Stomach smooth muscle (tissue), 2 donors: Measurements from ENCODE around the gene ATRIP.

Experiments
- H3K27ac ChIP-seq: one replicate; pipeline ENCODE4 v1.7.0; 2013; ENCODE audit warnings: mild to moderate bottlenecking, low read length, inconsistent platforms
- H3K27me3 ChIP-seq, 2 donors: one replicate each; pipeline ENCODE4 v1.7.0; 2013; ENCODE audit warnings: low read length in 2 of 2; ENCODE audit not compliant: insufficient read depth in 2 of 2, control insufficient read depth in 1 of 2
- H3K36me3 ChIP-seq, 2 donors: one replicate each; pipeline ENCODE4 v1.7.0; 2013; ENCODE audit warnings: low read length in 2 of 2; ENCODE audit not compliant: control insufficient read depth in 2 of 2, insufficient read depth in 2 of 2
- H3K4me1 ChIP-seq: one replicate; pipeline ENCODE4 v1.7.0; 2013; ENCODE audit warnings: low read length; ENCODE audit not compliant: control insufficient read depth, insufficient read depth
- H3K4me3 ChIP-seq, 2 donors: one replicate each; pipeline ENCODE4 v1.7.0; 2013; ENCODE audit warnings: low read length in 2 of 2
- H3K9ac ChIP-seq, 2 donors: one replicate each; pipeline ENCODE4 v1.7.0; 2013; ENCODE audit warnings: low read length in 2 of 2, mild to moderate bottlenecking in 1 of 2
- H3K9me3 ChIP-seq, 2 donors: one replicate each; pipeline ENCODE4 v1.7.0; 2013; ENCODE audit warnings: low read length in 2 of 2; ENCODE audit not compliant: control insufficient read depth in 2 of 2
- donor health status: healthy.
- donor health status: Pancreatic carcinoma.

Gene ATRIP

DNA sequence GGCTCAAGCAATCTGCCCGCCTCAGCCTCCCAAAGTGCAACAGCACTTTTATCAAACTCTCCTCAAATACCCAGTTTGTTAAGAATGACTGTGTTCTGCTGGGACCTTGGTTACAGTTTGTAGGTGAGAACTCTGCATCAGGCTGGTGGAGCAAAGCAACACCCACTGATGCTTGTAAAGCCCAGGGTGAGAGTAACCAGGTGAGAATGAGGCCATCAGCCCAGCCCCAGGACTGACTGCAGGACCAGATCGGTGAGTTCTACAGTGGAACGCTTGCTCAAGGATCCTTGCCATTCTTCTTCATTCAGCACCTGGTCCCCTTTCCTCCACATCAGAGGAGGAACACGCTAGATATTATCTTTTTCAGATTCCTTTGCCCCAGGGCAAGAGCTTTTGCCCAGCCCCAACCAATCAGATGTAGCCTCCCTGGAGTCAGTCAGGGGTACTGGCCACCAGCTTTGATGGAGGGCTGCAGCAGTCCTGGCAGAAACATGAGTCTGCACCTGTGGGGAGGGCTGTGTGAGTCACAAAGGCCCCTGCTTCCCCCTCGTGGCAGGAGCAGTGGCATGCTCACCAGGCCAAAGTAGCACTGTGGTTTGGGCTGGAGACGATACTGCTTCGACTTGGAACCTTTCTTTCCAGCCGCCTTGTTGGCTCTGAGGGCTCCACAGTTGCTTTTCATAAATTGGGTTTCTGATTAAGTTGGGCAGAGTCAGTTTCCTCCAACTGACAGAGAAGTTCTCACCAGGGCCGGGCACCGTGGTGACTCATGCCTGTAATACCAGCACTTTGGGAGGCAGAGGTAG is 60.9 kb downstream of the ATRIP start:
- no peak overlapping the region for H3K4me3 ChIP-seq
- peaks cover 15% of the 10 kb centered on the region for H3K4me1 ChIP-seq
- no peak overlapping the region for H3K27ac ChIP-seq
- no peaks in the 10 kb centered on the region for H3K9me3 ChIP-seq
- no peaks in the 10 kb centered on the region for H3K27me3 ChIP-seq
- no peak overlapping the region for H3K9ac ChIP-seq
- H3K36me3 ChIP-seq = no peaks in the 10 kb centered on the region

DNA sequence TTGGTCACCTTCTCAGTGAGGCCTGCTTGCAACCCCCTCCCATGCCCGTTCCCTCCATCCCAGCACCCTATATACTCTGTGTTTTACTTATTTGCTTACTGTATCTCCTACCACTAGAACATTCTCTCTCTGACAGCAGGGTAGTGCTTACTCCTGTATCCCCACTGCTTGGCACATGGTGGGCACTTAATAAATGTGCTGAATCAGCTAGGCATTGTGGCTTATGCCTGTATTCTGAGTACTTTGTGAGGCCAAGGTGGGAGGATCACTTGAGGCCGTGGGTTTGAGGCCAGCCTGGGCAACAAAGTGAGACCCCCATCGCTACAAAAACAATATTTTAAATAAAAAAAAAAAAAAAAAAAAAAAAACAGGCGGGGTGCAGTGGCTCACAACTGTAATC is 65.0 kb downstream of the ATRIP start:
- H3K27ac ChIP-seq = no peak overlapping the region
- no peaks in the 10 kb centered on the region for H3K9me3 ChIP-seq
- H3K4me3 ChIP-seq = no peak overlapping the region
- no peaks in the 10 kb centered on the region for H3K27me3 ChIP-seq
- no peaks in the 10 kb centered on the region for H3K4me1 ChIP-seq
- H3K9ac ChIP-seq = no peak overlapping the region
- no peaks in the 10 kb centered on the region for H3K36me3 ChIP-seq

DNA sequence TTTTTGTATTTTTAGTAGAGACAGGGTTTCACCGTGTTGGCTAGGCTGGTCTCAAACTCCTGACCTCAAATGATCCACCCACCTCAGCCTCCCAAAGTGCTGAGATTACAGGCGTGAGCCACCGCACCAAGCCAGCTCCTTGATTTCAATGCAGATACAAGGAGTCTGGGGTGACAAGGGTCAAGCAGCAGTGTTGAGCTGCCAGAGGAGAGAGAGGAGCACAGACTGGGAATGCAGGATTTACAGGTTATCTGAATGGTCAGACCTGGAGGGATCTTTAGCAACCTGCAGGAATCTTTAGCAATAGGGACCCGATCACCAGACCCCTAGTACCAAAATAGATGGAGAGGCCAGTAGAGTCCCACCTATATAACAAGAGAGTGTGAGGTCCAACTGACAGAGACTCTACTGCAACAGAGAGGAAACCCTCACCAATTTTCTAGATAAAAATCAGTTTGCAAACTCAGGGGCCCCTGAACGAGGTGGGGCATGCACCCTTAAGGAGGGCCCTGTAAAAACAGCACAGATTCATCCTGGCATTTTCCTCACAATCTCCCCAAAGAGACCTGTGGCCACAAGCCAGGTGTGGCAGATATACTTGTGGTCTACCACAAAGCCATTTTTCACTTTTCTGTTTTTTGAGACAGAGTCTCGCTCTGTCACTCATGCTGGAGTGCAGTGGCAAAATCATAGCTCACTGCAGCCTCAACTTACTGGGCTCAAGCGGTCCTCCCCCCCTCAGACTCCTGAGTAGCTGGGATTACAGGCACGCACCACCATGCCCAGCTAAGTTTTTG is 68.1 kb downstream of the ATRIP start:
- H3K9me3 ChIP-seq = no peaks in the 10 kb centered on the region
- no peak overlapping the region for H3K9ac ChIP-seq
- no peaks in the 10 kb centered on the region for H3K4me1 ChIP-seq
- H3K4me3 ChIP-seq = no peak overlapping the region
- H3K27ac ChIP-seq = no peak overlapping the region
- no peaks in the 10 kb centered on the region for H3K36me3 ChIP-seq
- no peaks in the 10 kb centered on the region for H3K27me3 ChIP-seq
